Left lobe of liver (tissue), 2 donors: ENCODE measurements around the gene S100Z. TPM values are rescaled to one million over a fixed set of nuclear protein-coding genes. Genes with fewer than 3 reads are reported as not detected.
"Not testable (repeated sequence)": the region's sequence is repeated elsewhere in the genome, so short reads cannot be mapped to it uniquely, and the experiment has no call there.

ENCODE experiments used
- ATAC-seq: fragments of 200-7000 bp; cut with Tn5 transposase; one replicate; pipeline ENCODE4 v1.9.1; 2020; ENCODE audit warnings: mild to moderate bottlenecking, moderate library complexity
- DNase-seq: peaks from one replicate; pipeline ENCODE4 v3.0.0-alpha.2; 2020; ENCODE audit warnings: low spot score
- total RNA-seq: library from RNA; stranded (reverse); gene quantifications from one replicate; pipeline ENCODE4 v1.2.1, GENCODE V29; 2021
- donor health status: DM: no; HTN: no; CAD: no; lungs with moderate emphysema.
- donor health status: DM: no; HTN: yes; CAD: no.

S100Z gene
- total RNA-seq, 1 donor from 2014 or later = not detected

DNA sequence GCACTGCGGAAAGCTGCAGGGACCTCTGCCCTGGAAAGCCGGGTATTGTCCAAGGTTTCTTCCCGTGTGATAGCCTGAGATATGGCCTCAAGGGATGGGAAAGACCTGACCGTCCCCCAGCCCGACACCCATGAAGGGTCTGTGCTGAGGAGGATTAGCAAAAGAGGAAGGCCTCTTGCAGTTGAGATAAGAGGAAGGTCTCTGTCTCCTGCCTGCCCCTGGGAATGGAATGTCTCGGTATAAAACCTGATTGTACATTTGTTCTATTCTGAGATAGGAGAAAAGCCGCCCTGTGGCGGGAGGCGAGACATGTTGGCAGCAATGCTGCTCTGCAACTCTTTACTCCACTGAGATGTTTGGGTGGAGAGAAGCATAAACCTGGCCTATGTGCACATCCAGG lies 95.4 kb downstream of the S100Z start:
- not testable (repeated sequence) for DNase-seq, ATAC-seq

DNA sequence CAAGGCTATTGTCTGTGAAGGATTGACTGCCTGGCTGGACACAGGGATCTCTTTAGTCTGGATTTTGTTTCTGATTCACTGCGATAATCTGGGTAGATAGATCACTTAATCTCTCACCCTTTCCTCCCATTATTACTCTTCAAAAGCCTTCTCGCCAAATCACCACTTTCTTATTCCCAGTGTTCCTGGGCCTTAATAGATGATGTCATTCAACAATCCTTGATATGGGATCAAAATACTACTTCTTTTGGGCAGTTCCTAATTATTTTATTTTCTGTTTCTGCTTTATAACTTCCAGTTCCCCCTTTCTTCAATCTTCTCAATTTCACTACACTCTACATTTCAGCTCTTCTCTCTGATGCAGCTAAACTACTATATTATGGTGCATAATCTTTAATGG lies 96.3 kb downstream of the S100Z start:
- DNase-seq (no peak), ATAC-seq (no peak)

DNA sequence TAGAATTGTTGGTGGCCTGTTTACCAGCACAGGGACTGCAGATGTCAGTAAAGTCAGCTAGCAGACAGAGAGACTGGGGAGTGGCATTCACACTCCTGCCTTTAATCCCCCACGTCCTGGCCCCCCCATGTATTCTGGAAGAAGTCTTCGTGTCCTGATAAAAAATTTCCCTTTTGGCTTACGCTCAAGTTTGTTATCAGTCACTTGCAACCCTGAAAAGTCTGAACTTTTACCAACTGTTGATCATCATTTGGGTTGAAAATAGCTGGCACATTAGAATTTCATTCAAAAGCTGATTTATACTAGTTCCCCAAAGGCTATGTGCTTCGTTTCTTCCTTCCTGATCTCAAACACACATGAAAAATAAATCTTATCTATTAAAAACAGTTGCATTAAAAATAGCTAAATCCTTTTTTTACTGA lies 97.3 kb downstream of the S100Z start:
- ATAC-seq (peak; percentile 46), DNase-seq (no peak)

DNA sequence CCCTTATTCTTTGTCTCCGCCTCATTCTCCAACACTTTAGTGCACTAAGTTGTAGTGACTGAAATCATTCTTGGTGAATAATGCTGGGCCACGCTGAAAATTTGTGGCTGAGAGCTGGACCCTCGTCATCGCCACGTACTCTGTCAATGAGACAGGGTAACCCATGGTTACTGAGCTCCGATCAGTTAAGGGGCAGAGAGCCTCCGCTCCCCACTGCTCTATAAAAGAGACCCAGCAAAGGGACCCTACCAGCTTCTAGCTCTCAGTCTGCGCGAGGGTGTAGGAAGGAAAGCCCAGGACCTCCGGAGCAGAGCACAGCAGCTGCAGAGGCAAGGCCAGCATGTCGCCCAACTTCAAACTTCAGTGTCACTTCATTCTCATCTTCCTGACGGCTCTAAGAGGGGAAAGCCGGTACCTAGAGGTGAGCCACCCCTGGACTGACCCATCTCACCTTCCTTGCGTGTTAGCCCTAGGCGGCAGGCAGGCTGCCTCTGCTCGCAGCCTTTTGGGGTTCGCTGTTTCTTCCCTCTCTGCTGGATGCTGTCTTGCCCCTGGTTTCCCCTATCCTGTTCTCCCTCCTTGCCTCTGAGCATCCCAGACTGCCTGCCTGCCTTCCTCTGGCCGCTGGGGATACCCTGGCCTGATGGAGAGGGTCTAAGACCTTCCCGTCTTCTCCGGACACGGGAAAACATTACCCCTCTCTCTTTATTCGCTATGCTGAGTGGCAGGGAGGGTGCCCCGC lies 103.2 kb downstream of the S100Z start, which contains the start of gene CRHBP:
CRHBP (plus strand) TSS at position 251 of the 742 bp plus-strand sequence; CDS start at position 341, 90 bp downstream.
- DNase-seq (no peak), ATAC-seq (peak; percentile 43)

DNA sequence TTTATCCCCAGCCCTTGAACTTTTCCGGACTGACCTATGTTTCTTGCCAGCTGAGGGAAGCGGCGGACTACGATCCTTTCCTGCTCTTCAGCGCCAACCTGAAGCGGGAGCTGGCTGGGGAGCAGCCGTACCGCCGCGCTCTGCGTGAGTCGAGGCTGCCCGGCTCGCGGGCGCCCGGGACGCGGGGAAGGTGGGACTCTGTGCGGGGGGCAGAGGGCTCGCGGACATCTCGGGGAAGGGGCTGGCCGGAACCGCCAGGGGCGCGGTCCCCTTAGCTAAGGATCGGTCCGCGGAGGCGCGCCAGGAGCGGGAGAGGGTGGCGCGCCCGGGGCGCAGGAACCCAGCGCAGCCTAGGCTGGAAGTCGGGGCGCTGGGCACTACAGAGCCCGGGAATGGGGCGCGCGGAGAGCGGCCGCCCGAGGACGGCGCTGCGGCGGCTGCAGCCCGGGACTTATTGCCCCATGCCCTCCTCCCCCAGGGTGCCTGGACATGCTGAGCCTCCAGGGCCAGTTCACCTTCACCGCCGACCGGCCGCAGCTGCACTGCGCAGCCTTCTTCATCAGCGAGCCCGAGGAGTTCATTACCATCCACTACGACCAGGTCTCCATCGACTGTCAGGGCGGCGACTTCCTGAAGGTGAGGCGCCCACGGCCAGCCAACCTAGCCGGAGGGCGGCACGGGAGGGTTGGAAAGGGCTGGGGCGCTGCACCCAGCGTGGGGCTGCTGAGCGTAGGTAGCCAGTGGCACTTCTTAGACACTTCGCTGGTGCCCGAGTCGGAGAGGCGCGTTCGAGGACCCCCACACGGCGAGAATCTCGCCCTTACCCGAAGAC lies 104.0 kb downstream of the S100Z start:
- ATAC-seq (peak; percentile 72), DNase-seq (no peak)

DNA sequence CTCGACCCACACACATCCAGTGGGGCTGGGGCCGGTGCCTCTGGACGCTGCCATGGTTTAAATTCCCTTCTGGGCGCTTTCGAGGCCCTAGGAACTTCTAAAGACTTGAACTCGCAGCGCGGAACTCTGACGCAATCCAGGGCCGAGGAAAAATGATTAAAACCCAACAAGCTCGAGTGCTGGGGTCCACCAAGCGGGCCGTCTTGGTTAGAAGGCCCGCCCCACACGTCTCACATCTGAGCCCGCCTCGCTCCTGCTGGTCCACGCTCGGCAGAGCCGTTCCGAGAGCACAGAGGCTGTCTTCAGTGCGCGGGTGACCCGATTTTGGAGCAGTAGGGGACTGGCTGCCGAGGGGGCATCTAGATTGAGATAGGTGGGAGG lies 104.6 kb downstream of the S100Z start:
- ATAC-seq = peak; percentile 17
- no peak for DNase-seq

DNA sequence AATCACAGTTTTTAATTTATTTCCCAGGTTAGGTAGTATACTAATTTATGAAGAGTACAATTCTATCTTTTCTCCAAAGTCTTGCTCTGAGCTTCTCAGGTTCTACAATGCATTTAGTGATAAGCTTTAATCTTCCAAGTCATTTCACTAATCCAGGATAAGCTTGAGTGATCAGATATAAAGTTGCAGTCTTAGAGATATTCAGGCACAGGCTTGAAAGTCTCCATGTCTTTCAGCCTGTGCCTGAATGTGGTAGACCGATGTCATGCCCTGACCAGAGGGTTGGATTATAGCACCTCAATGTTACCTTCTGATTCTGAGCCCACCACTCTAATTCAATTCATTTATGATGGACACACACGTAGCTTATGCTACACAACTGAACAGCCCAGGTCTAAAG lies 106.2 kb downstream of the S100Z start:
- ATAC-seq (no peak), DNase-seq (no peak)

DNA sequence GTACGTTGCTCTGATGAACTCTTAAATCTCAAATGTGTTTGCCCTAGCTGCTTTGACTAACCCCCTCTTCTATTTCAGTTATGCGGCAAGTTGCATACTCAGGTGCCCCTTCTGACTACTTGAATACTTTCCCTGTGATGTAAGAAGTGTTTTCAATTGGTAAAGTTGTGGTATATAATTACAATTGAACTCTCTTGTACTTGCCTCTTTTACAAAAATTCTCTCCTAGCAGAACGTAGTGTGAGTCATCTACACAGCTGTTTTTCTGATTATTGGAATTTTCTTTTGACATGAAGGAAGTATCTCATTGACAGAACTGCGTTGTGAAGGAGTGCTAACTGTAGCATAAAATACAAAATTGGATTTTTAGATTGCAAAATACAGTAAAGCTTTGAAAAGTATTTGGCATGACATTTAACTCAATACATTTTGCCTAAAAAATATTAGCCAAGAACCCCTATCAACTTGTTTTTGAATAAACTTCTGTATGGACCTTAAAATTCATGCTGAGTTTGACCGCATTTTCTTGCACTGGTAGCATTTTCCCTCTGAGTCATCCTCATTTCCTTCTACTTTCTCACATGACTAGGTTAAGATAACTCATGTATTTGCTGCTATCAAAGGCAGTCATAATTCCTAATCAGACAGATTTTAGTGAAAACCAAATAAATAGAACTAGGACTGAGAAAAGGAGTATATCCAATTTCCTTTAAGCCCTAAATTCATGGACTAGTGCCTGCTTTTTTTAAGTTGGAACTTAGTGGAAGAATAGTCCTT lies 109.4 kb downstream of the S100Z start:
- ATAC-seq = no peak
- DNase-seq = no peak

DNA sequence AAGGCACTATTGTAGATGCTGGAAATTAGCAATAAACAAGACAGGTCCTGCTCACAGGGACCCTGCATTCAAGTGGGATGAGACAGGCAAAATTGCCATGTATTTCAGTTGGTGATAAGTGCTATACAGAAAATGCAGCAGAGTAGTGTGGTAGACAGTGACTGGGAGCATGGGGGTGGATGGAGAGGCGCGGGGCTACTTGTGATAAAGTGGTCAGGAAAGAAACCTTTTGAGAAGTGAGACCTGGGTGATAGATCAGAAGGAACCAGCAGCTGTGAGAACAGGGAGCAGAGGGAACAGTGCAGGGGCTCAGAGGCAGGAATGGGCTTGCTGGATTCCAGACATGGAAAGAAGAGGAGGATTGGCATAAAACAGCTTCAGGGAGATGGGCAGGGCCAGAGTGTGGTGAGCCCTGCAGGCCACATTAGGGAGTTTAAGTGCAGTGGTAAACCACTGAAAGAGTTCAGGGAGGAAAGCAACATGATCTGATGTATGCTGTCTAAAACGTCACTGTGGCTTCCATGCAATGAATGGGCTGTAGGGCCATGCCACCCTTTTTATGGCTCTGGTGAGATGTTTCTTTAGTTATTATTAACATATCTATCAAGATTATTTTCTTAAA lies 110.3 kb downstream of the S100Z start:
- DNase-seq (no peak), ATAC-seq (no peak)

DNA sequence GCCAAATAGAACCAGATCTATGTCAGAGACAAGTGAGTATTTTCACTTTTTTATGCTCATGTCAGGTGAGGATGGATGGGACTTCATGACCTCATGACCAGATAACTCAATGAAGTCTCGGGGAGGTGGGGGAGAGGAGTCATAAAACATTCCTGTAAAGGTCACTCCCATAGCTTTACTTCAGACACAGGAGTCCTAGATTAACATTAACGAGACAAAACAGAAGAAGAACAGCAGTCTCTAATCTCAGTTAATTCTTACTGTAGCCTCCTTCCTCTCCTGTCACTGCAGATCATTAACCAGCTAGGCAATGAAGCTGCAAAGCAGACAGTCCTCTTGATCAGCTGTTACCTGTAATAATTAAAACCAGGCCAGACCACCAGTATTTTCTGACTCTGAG lies 114.2 kb downstream of the S100Z start:
- no peak for ATAC-seq
- no peak for DNase-seq

Other genes with a start within 250 kb of the S100Z start
- gene F2RL2, start 226.6 kb upstream of the S100Z start, total RNA-seq = 0.28 TPM
- gene F2R, start 133.9 kb upstream of the S100Z start, total RNA-seq = 5.4 TPM
- gene F2RL1, start 31.0 kb upstream of the S100Z start, total RNA-seq = 7.0 TPM
- gene CRHBP, start 103.0 kb downstream of the S100Z start, total RNA-seq = 26.4 TPM
- 12.0 TPM for gene AGGF1, start 180.4 kb downstream of the S100Z start, total RNA-seq
- 40.1 TPM for gene ZBED3, start 237.3 kb downstream of the S100Z start, total RNA-seq